Natural killer cell (primary cell): ENCODE results near the gene ZNF407. TPM values are rescaled to one million over a fixed set of nuclear protein-coding genes. Genes with fewer than 3 reads are reported as not detected.

ENCODE experiments used
- ATAC-seq, 3 donors: fragments of 150-1000 bp in 2 of 3; fragments of 200-7000 bp in 1 of 3; cut with Tn5 transposase; 1 replicate in 1 of 3; 2 replicates in 2 of 3; pipeline ENCODE4 v1.10.0; 2021; ENCODE audit warnings: mild to moderate bottlenecking in 2 of 3, moderate library complexity in 2 of 3
- DNase-seq, 2 donors: peaks; one replicate each; pipeline versions ENCODE4 v3.0.0 to v3.0.0-alpha.2; 2013 to 2021; ENCODE audit warnings: mixed read lengths in 1 of 2
- H3K27ac ChIP-seq: one replicate; pipeline ENCODE4 v1.5.1; 2013; ENCODE audit warnings: mild to moderate bottlenecking, low read length
- H3K27me3 ChIP-seq: one replicate; pipeline ENCODE4 v1.6.1; 2013; ENCODE audit warnings: low read length; ENCODE audit not compliant: control insufficient read depth, insufficient read depth
- H3K36me3 ChIP-seq: one replicate; pipeline ENCODE4 v1.6.1; 2013; ENCODE audit warnings: low read length; ENCODE audit not compliant: control insufficient read depth, insufficient read depth
- H3K4me1 ChIP-seq: one replicate; pipeline ENCODE4 v1.6.1; 2013; ENCODE audit warnings: low read length; ENCODE audit not compliant: control insufficient read depth, insufficient read depth
- H3K4me3 ChIP-seq: one replicate; pipeline ENCODE4 v1.5.1; 2013; ENCODE audit warnings: low read length
- H3K9me3 ChIP-seq: one replicate; pipeline ENCODE4 v1.6.1; 2013; ENCODE audit warnings: low read length; ENCODE audit not compliant: control insufficient read depth, insufficient read depth
- H3K27ac Mint-ChIP-seq, 2 donors: one replicate each; pipeline ENCODE4 v1.8.0; 2022; ENCODE audit warnings: mild to moderate bottlenecking in 2 of 2, mixed read lengths in 2 of 2, moderate library complexity in 1 of 2
- H3K27me3 Mint-ChIP-seq, 2 donors: one replicate each; pipeline ENCODE4 v1.8.0; 2022; ENCODE audit warnings: low read depth in 2 of 2, mixed read lengths in 2 of 2
- H3K36me3 Mint-ChIP-seq: one replicate; pipeline ENCODE4 v1.8.0; 2022; ENCODE audit warnings: mixed read lengths
- H3K4me1 Mint-ChIP-seq, 2 donors: one replicate each; pipeline ENCODE4 v1.8.0; 2022; ENCODE audit warnings: mixed read lengths in 2 of 2
- H3K4me3 Mint-ChIP-seq: one replicate; pipeline ENCODE4 v1.8.0; 2022; ENCODE audit warnings: mild to moderate bottlenecking, moderate library complexity, mixed read lengths
- H3K9me3 Mint-ChIP-seq, 2 donors: one replicate each; pipeline ENCODE4 v1.8.0; 2022; ENCODE audit warnings: mixed read lengths in 2 of 2
- CTCF ChIP-seq: fragments of 200-600 bp; IDR thresholded peaks from one replicate; pipeline ENCODE4 v1.8.0; 2022; ENCODE audit warnings: antibody characterized with exemption
- WGBS: methylation state at CpG from one replicate; pipeline ENCODE4 v1.1.7; 2013; ENCODE audit warnings: missing lambda C conversion rate; ENCODE audit not compliant: insufficient coverage; 5-methylcytosine and 5-hydroxymethylcytosine counted together
- intact Hi-C: fragments of 100-400 bp; cut with micrococcal nuclease; formaldehyde crosslinking; loops from one replicate; pipeline ENCODE4 v1.14.2; 2022
- total RNA-seq, 4 donors: library from RNA; stranded (reverse); fragments of 120-200 nt in 1 of 4; gene quantifications; one replicate each; pipeline versions ENCODE4 v1.2.3 to v1.2.4, GENCODE V29; 2013 to 2022

ZNF407 gene
- total RNA-seq, 3 donors from 2014 or later (not counting 1 experiment from before 2014, with no cell fraction given), result 28.4 to 36.7 (median 36.3) TPM

- no peaks in the 10 kb centered on the region for H3K27me3 ChIP-seq
- no peak for TF ChIP-seq CTCF
- no peaks in the 10 kb centered on the region for H3K36me3 ChIP-seq
- no peak overlapping the region for H3K4me3 Mint-ChIP-seq
- H3K9me3 ChIP-seq, result no peaks in the 10 kb centered on the region
- ATAC-seq (no peak), DNase-seq (no peak)
- peaks cover 0 to 5% of the 10 kb centered on the region in 2 donors for H3K4me1 Mint-ChIP-seq
- H3K4me3 ChIP-seq, result no peak overlapping the region
- no peak overlapping the region for H3K27ac Mint-ChIP-seq
- no peaks in the 10 kb centered on the region for H3K4me1 ChIP-seq
- H3K27me3 Mint-ChIP-seq, result peaks cover 0 to 18% of the 10 kb centered on the region in 2 donors
- no peaks in the 10 kb centered on the region for H3K36me3 Mint-ChIP-seq
- intact Hi-C loops, result no loop called here
- 88% methylated on average over 5 of the region's 6 CpGs for WGBS
- H3K9me3 Mint-ChIP-seq, result no peaks in the 10 kb centered on the region
- H3K27ac ChIP-seq, result no peak overlapping the region
Observed at GRCh38 chr18:75114231-75114764, 516.6 kb downstream of the ZNF407 start.

Other genes with a start within 250 kb of the ZNF407 start
- not detected for gene DIPK1C, start 140.6 kb upstream of the ZNF407 start, total RNA-seq
- gene CNDP2, start 101.5 kb upstream of the ZNF407 start, total RNA-seq, result 100 to 1,000 TPM; 147 to 167 (median 153) TPM
- gene CNDP1, start 63.4 kb upstream of the ZNF407 start, total RNA-seq, result under 1 TPM; 0.31 to 0.60 (median 0.57) TPM